WERI-Rb-1 (cell line): ENCODE results near the gene CEMP1.

Experiments
- DNase-seq: peaks from one replicate; pipeline ENCODE4 v3.0.0-alpha.2; 2020
- H3K27ac ChIP-seq: fragments of 250-450 bp; sonication (Bioruptor Pico); 2 replicates; pipeline ENCODE4 v1.5.1; 2020; ENCODE audit warnings: mild to moderate bottlenecking, moderate library complexity
- H3K27me3 ChIP-seq: fragments of 250-450 bp; sonication (Bioruptor Pico); 2 replicates; pipeline ENCODE4 v1.5.1; 2021; ENCODE audit warnings: mild to moderate bottlenecking, low read depth, moderate library complexity; ENCODE audit not compliant: insufficient read depth, severe bottlenecking
- H3K36me3 ChIP-seq: fragments of 250-450 bp; sonication (Bioruptor Pico); 2 replicates; pipeline ENCODE4 v1.5.1; 2020; ENCODE audit warnings: mild to moderate bottlenecking, moderate library complexity
- H3K4me3 ChIP-seq: 2 replicates; pipeline ENCODE4 v1.5.1; 2011; ENCODE audit warnings: low read depth, mild to moderate bottlenecking, control low read depth, low read length
- H3K9me3 ChIP-seq: fragments of 250-450 bp; sonication (Bioruptor Pico); 2 replicates; pipeline ENCODE4 v1.5.1; 2021; ENCODE audit warnings: mild to moderate bottlenecking, moderate library complexity; ENCODE audit not compliant: severe bottlenecking
- CTCF ChIP-seq: IDR thresholded peaks from 2 replicates; pipeline ENCODE4 v1.5.1; 2011; ENCODE audit warnings: low read depth, mild to moderate bottlenecking, control low read depth, inconsistent platforms, low read length

CEMP1 gene

GRCh38 chr16:2528161-2529060 lies 2.8 kb downstream of the CEMP1 start:
- Histone ChIP-seq H3K36me3 (peaks cover 48% of the 10 kb centered on the region), H3K27me3 (no peaks in the 10 kb centered on the region), H3K9me3 (no peaks in the 10 kb centered on the region), H3K27ac (no peak overlapping the region), H3K4me3 (no peak overlapping the region)
- DNase-seq: no peak
- no peak for TF ChIP-seq CTCF

GRCh38 chr16:2527784-2528100 lies 3.5 kb downstream of the CEMP1 start:
- H3K36me3 ChIP-seq: peaks cover 54% of the 10 kb centered on the region
- no peak overlapping the region for H3K27ac ChIP-seq
- no peak for TF ChIP-seq CTCF
- no peaks in the 10 kb centered on the region for H3K27me3 ChIP-seq
- no peak for DNase-seq
- H3K4me3 ChIP-seq: no peak overlapping the region
- H3K9me3 ChIP-seq: no peaks in the 10 kb centered on the region

GRCh38 chr16:2527071-2527783 lies 4.0 kb downstream of the CEMP1 start:
- Histone ChIP-seq H3K9me3 (no peaks in the 10 kb centered on the region), H3K4me3 (no peak overlapping the region), H3K27me3 (no peaks in the 10 kb centered on the region), H3K27ac (no peak overlapping the region), H3K36me3 (peaks cover 57% of the 10 kb centered on the region)
- no peak for TF ChIP-seq CTCF
- no peak for DNase-seq

GRCh38 chr16:2526135-2526534 lies 5.1 kb downstream of the CEMP1 start:
- peaks cover 63% of the 10 kb centered on the region for H3K36me3 ChIP-seq
- DNase-seq: no peak
- H3K27ac ChIP-seq: no peak overlapping the region
- no peaks in the 10 kb centered on the region for H3K27me3 ChIP-seq
- no peak overlapping the region for H3K4me3 ChIP-seq
- no peak for TF ChIP-seq CTCF
- H3K9me3 ChIP-seq: no peaks in the 10 kb centered on the region

GRCh38 chr16:2524339-2524938 lies 6.8 kb downstream of the CEMP1 start:
- no peak for TF ChIP-seq CTCF
- no peak overlapping the region for H3K4me3 ChIP-seq
- H3K36me3 ChIP-seq: peaks cover 66% of the 10 kb centered on the region
- H3K27ac ChIP-seq: no peak overlapping the region
- H3K27me3 ChIP-seq: no peaks in the 10 kb centered on the region
- no peaks in the 10 kb centered on the region for H3K9me3 ChIP-seq
- DNase-seq: no peak
